H1 (cell line): Measurements from ENCODE around the gene LIPC. TPM values are rescaled to one million over a fixed set of nuclear protein-coding genes. Genes with fewer than 3 reads are reported as not detected.
A peak's percentile ranks its signal among the peaks of the same experiment; 100 is the strongest.

Experiments
- CTCF ChIA-PET: fragments of 300-600 bp; sonication (Branson Sonifier 250); formaldehyde crosslinking; loops from one replicate; lab custom pipeline; 2021; ENCODE audit not compliant: partially characterized antibody; lab: Charles Lee
- POLR2A ChIA-PET: fragments of 300-600 bp; sonication (Branson Sonifier 250); formaldehyde crosslinking; loops from one replicate; lab custom pipeline; 2021; ENCODE audit warnings: inconsistent platforms; ENCODE audit not compliant: partially characterized antibody; lab: Charles Lee
- DNase-seq, 2 experiments: peaks; one replicate each; pipeline versions ENCODE4 v3.0.0 to v3.0.0-alpha.2; 2010 to 2022; ENCODE audit warnings: low spot score in 2 of 2, low read depth in 1 of 2, mixed read lengths in 1 of 2
- FAIRE-seq: peaks from 2 replicates; lab custom pipeline; 2011; peaks lifted over from hg19 to GRCh38; lab: Jason Lieb, UNC
- H2AFZ ChIP-seq: 2 replicates; pipeline ENCODE4 v1.8.1; 2012; ENCODE audit warnings: low read length, inconsistent platforms
- H2AK5ac ChIP-seq: 2 replicates; pipeline ENCODE4 v1.6.1; 2013; ENCODE audit warnings: low read depth, low read length
- H2BK120ac ChIP-seq: replicated peaks from 2 replicates; pipeline ENCODE3; 2013; ENCODE audit warnings: low read depth, low read length, inconsistent platforms
- H2BK12ac ChIP-seq: 2 replicates; pipeline ENCODE4 v1.6.1; 2013; ENCODE audit warnings: low read depth, low read length
- H2BK15ac ChIP-seq: 2 replicates; pipeline ENCODE4 v1.6.1; 2013; ENCODE audit warnings: low read length
- H2BK20ac ChIP-seq: 2 replicates; pipeline ENCODE4 v1.6.1; 2013; ENCODE audit warnings: low read length
- H2BK5ac ChIP-seq: 2 replicates; pipeline ENCODE4 v1.6.1; 2013; ENCODE audit warnings: low read depth, low read length
- H3K14ac ChIP-seq: 2 replicates; pipeline ENCODE4 v1.6.1; 2013; ENCODE audit warnings: inconsistent platforms; ENCODE audit not compliant: insufficient read length
- H3K18ac ChIP-seq: 2 replicates; pipeline ENCODE4 v1.6.1; 2013; ENCODE audit warnings: low read length; ENCODE audit errors: extremely low read depth
- H3K23ac ChIP-seq: 2 replicates; pipeline ENCODE4 v1.6.1; 2013; ENCODE audit warnings: inconsistent platforms; ENCODE audit not compliant: insufficient read length
- H3K23me2 ChIP-seq: 2 replicates; pipeline ENCODE4 v1.6.1; 2013; ENCODE audit warnings: low read depth, low read length
- H3K27ac ChIP-seq: 2 replicates; pipeline ENCODE4 v1.6.1; 2011; ENCODE audit warnings: low read depth, low read length, inconsistent platforms
- H3K27me3 ChIP-seq, 4 experiments: replicated peaks in 1 of 4; 1 replicate in 1 of 4; 2 replicates in 3 of 4; pipeline versions ENCODE4 v1.6.1 to v1.8.1; 2011 to 2013; ENCODE audit warnings: low read length in 3 of 4, mild to moderate bottlenecking in 3 of 4, inconsistent platforms in 2 of 4, mixed read lengths in 2 of 4, moderate library complexity in 1 of 4; ENCODE audit not compliant: control insufficient read depth in 3 of 4, insufficient read depth in 3 of 4; ENCODE audit errors: extremely low read depth in 1 of 4
- H3K36me3 ChIP-seq, 4 experiments: 2 replicates each; pipeline versions ENCODE4 v1.6.1 to v1.8.1; 2011 to 2013; ENCODE audit warnings: mild to moderate bottlenecking in 4 of 4, low read length in 3 of 4, moderate library complexity in 2 of 4, control low read depth in 1 of 4, inconsistent platforms in 1 of 4; ENCODE audit not compliant: insufficient read depth in 4 of 4, control insufficient read depth in 2 of 4
- H3K4ac ChIP-seq: replicated peaks from 2 replicates; pipeline ENCODE3; 2013; ENCODE audit warnings: low read length, low read depth, mixed read lengths, inconsistent platforms; ENCODE audit not compliant: insufficient read length
- H3K4me1 ChIP-seq, 4 experiments: replicated peaks in 1 of 4; 1 replicate in 1 of 4; 2 replicates in 3 of 4; pipeline versions ENCODE4 v1.6.1 to v1.8.1; 2011 to 2013; ENCODE audit warnings: low read length in 3 of 4, inconsistent platforms in 2 of 4, mixed read lengths in 1 of 4; ENCODE audit not compliant: insufficient read depth in 4 of 4, control insufficient read depth in 3 of 4
- H3K4me2 ChIP-seq, 2 experiments: 2 replicates each; pipeline versions ENCODE4 v1.6.1 to v1.8.1; 2011 to 2013; ENCODE audit warnings: low read depth in 2 of 2, low read length in 2 of 2, control low read depth in 1 of 2, inconsistent platforms in 1 of 2, mild to moderate bottlenecking in 1 of 2; ENCODE audit not compliant: insufficient read depth in 1 of 2
- H3K4me3 ChIP-seq, 4 experiments: fragments of 200-600, 300-600 bp in 1 of 4; sonication (generic), shearing (Covaris generic), sonication (Bioruptor Twin) in 1 of 4; 2 replicates each; pipeline versions ENCODE4 v1.5.1 to v1.8.1; 2011 to 2016; ENCODE audit warnings: low read length in 4 of 4, low read depth in 3 of 4, control low read depth in 2 of 4, inconsistent platforms in 2 of 4, mild to moderate bottlenecking in 2 of 4, mixed read lengths in 1 of 4, moderate library complexity in 1 of 4; ENCODE audit not compliant: insufficient read depth in 2 of 4; ENCODE audit errors: extremely low read depth in 1 of 4
- H3K56ac ChIP-seq: replicated peaks from 2 replicates; pipeline ENCODE3; 2013; ENCODE audit warnings: low read depth, mild to moderate bottlenecking, mixed read lengths, low read length, inconsistent platforms; ENCODE audit not compliant: insufficient read length
- H3K79me1 ChIP-seq: 2 replicates; pipeline ENCODE4 v1.6.1; 2013; ENCODE audit warnings: low read depth, low read length, control low read depth
- H3K79me2 ChIP-seq, 2 experiments: 2 replicates each; pipeline versions ENCODE4 v1.6.1 to v1.8.1; 2012 to 2013; ENCODE audit warnings: low read length in 2 of 2, mild to moderate bottlenecking in 2 of 2, inconsistent platforms in 1 of 2; ENCODE audit not compliant: insufficient read depth in 2 of 2, control insufficient read depth in 1 of 2
- H3K9ac ChIP-seq, 4 experiments: replicated peaks in 1 of 4; 1 replicate in 1 of 4; 2 replicates in 3 of 4; pipeline versions ENCODE4 v1.6.1 to v1.8.1; 2011 to 2013; ENCODE audit warnings: low read depth in 3 of 4, low read length in 3 of 4, control low read depth in 2 of 4, mild to moderate bottlenecking in 2 of 4, moderate library complexity in 2 of 4, inconsistent platforms in 1 of 4; ENCODE audit errors: extremely low read depth in 1 of 4
- H3K9me3 ChIP-seq, 2 experiments: 2 replicates each; pipeline versions ENCODE4 v1.6.1 to v1.8.1; 2012 to 2013; ENCODE audit warnings: mild to moderate bottlenecking in 2 of 2, moderate library complexity in 2 of 2, control low read depth in 1 of 2, inconsistent platforms in 1 of 2, low read depth in 1 of 2, low read length in 1 of 2, mixed read lengths in 1 of 2; ENCODE audit not compliant: insufficient read depth in 2 of 2
- H4K20me1 ChIP-seq, 2 experiments: replicated peaks in 1 of 2; 2 replicates each; pipeline versions ENCODE3 to v1.8.1; 2011 to 2013; ENCODE audit warnings: inconsistent platforms in 2 of 2, low read length in 2 of 2, mild to moderate bottlenecking in 1 of 2; ENCODE audit not compliant: insufficient read depth in 2 of 2, control insufficient read depth in 1 of 2
- H4K5ac ChIP-seq: 2 replicates; pipeline ENCODE4 v1.6.1; 2013; ENCODE audit warnings: low read length, low read depth, mixed read lengths, inconsistent platforms; ENCODE audit not compliant: insufficient read length
- H4K8ac ChIP-seq: 2 replicates; pipeline ENCODE4 v1.8.0; 2013; ENCODE audit warnings: mild to moderate bottlenecking, moderate library complexity, low read length, inconsistent platforms; ENCODE audit not compliant: insufficient read depth; ENCODE audit errors: extremely low read depth
- H4K91ac ChIP-seq: replicated peaks from 2 replicates; pipeline ENCODE3; 2013; ENCODE audit warnings: low read length, mixed read lengths, inconsistent platforms; ENCODE audit not compliant: insufficient read length
- PHF8 ChIP-seq: fragments of 200-600 bp; sonication (generic); conservative IDR thresholded peaks from 2 replicates; pipeline ENCODE4 v1.7.1; 2012; ENCODE audit warnings: low read depth, mild to moderate bottlenecking, inconsistent platforms, low read length, moderate library complexity
- SP1 ChIP-seq: IDR thresholded peaks from 2 replicates; pipeline ENCODE4 v1.6.1; 2011; ENCODE audit warnings: low read depth, low read length
- WGBS, 2 experiments: shearing (Covaris generic) in 1 of 2; methylation state at CpG; one replicate each; pipeline versions ENCODE4 v1.1.6 to v1.1.7; 2013 to 2015; ENCODE audit warnings: low lambda C conversion rate in 2 of 2, mixed read lengths in 2 of 2, inconsistent platforms in 1 of 2, low coverage in 1 of 2, missing lambda C conversion rate in 1 of 2; ENCODE audit not compliant: insufficient replicate concordance in 2 of 2, insufficient coverage in 1 of 2, insufficient read length in 1 of 2; ENCODE audit errors: extremely low coverage in 1 of 2, missing lambda C conversion rate in 1 of 2; 5-methylcytosine and 5-hydroxymethylcytosine counted together
- polyA plus RNA-seq, 7 experiments: library from polyadenylated mRNA; depleted of rRNA in 3 of 7; stranded (reverse) in 5 of 7; unstranded in 2 of 7; fragments of >200 nt in 5 of 7; fragments of 200-250 nt in 2 of 7; gene quantifications; 1 replicate in 5 of 7; 2 replicates in 1 of 7; 4 replicates in 1 of 7; pipeline versions ENCODE4 v1.2.1 to v1.2.3, GENCODE V29; 2011 to 2013; ENCODE audit warnings: missing spikeins in 2 of 7, mixed read lengths in 2 of 7
- total RNA-seq: library from RNA; stranded (reverse); fragmentation: NEBNext Ultra II Directional; extraction: Animal tissue kit (Norgen Biotek cat#: 25700); gene quantifications from 2 replicates; pipeline ENCODE4 v1.2.1, GENCODE V29; 2021
- TF ChIP-seq, protein P1 (sequence below): IDR thresholded peaks from 2 replicates; pipeline ENCODE4 v1.6.1; 2012; ENCODE audit warnings: inconsistent platforms
- TF ChIP-seq, protein P2 (sequence below): IDR thresholded peaks from 2 replicates; pipeline ENCODE4 v1.6.1; 2012; ENCODE audit warnings: low read length, inconsistent platforms
- TF ChIP-seq, protein P3 (sequence below): IDR thresholded peaks from 2 replicates; pipeline ENCODE4 v1.6.1; 2011; ENCODE audit warnings: low read depth, mild to moderate bottlenecking, low read length; ENCODE audit not compliant: insufficient read depth

Gene LIPC
- total and polyA plus RNA-seq, 2 of the 8 experiments (the other 6 are each of a cell fraction or from before 2014, with no cell fraction given): not detected

DNA sequence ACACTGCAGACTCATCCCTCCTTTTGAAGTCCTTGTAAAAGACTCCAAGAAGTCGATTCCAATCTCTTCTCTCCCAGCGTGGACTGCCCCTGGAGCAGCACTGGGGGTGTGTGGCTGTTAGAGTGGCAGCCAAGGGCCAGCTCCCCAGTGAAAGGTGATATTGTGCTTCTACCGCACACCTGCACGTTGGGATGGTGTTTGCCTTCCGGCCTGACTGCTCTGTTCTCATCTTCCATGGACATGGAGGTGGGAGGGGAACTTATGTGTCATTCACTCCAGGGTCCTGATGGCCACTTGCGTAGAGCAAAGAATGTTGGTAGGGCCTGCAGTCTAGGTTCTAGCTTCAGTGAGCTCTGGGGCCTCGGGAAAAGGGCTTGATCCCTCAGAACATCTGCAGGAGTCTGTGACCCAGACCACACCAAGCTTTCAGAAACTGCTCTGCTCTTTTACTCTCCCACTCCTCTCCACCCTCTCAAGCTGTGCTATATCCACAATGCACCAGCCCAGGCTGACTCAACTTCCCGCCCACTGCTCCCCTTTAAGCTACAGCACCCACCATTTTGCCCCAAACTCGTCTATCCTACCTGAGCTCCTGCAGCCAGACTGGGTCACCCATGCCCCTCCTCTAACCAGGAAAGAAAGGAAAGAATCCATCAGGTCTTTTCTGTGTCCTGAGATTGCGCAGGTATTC is 31.3 kb downstream of the LIPC start:
- Histone ChIP-seq H3K4me3 (no peak overlapping the region), H3K4me1 (no peaks in the 10 kb centered on the region), H3K9me3 (no peaks in the 10 kb centered on the region; a peak in 1 of 4 replicates), H3K36me3 (no peaks in the 10 kb centered on the region), H3K9ac (no peak overlapping the region), H3K79me2 (no peaks in the 10 kb centered on the region), H3K27me3 (no peaks in the 10 kb centered on the region), H3K14ac (no peak overlapping the region), H2BK5ac (no peak overlapping the region), H3K23me2 (no peaks in the 10 kb centered on the region), H3K4me2 (no peak overlapping the region), H3K18ac (no peak overlapping the region), H4K20me1 (no peaks in the 10 kb centered on the region), H2AK5ac (no peak overlapping the region), H2BK20ac (no peak overlapping the region), H2BK120ac (no peak overlapping the region), H3K56ac (no peak overlapping the region), H3K4ac (no peak overlapping the region), H3K79me1 (no peaks in the 10 kb centered on the region), H4K91ac (no peak overlapping the region), H3K23ac (no peak overlapping the region), H2BK12ac (no peak overlapping the region), H2AFZ (0 out of 2 replicates have a peak overlapping the region, but pooled peaks have one; percentile 11), H4K8ac (no peak overlapping the region), H2BK15ac (no peak overlapping the region), H3K27ac (no peak overlapping the region), H4K5ac (no peak overlapping the region)
- WGBS, 2 experiments: 92% methylated on average over 10 of the region's 10 CpGs; no CpG with 5 or more reads in 1 of the 2 experiments
- ChIA-PET CTCF (interaction anchor here (1.0 kb wide), 1 partner anchor 13 kb away, joined by 3 read pairs; no protein-coding TSS in a partner anchor), POLR2A (no interaction called here)
- DNase-seq (no peak), FAIRE-seq (no peak)
- TF ChIP-seq, protein P1, sequence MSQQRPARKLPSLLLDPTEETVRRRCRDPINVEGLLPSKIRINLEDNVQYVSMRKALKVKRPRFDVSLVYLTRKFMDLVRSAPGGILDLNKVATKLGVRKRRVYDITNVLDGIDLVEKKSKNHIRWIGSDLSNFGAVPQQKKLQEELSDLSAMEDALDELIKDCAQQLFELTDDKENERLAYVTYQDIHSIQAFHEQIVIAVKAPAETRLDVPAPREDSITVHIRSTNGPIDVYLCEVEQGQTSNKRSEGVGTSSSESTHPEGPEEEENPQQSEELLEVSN: no peak
- TF ChIP-seq, protein P2, sequence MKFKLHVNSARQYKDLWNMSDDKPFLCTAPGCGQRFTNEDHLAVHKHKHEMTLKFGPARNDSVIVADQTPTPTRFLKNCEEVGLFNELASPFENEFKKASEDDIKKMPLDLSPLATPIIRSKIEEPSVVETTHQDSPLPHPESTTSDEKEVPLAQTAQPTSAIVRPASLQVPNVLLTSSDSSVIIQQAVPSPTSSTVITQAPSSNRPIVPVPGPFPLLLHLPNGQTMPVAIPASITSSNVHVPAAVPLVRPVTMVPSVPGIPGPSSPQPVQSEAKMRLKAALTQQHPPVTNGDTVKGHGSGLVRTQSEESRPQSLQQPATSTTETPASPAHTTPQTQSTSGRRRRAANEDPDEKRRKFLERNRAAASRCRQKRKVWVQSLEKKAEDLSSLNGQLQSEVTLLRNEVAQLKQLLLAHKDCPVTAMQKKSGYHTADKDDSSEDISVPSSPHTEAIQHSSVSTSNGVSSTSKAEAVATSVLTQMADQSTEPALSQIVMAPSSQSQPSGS: no peak
- TF ChIP-seq, protein P3, sequence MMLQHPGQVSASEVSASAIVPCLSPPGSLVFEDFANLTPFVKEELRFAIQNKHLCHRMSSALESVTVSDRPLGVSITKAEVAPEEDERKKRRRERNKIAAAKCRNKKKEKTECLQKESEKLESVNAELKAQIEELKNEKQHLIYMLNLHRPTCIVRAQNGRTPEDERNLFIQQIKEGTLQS: no peak
- TF ChIP-seq PHF8 (no peak), SP1 (no peak)
